ENCODE measurements around the gene FDX2. TPM values are rescaled to one million over a fixed set of nuclear protein-coding genes. Genes with fewer than 3 reads are reported as not detected.

The FDX2 gene
- total and polyA plus RNA-seq, 2 of the 13 experiments (the other 11 are each of a cell fraction or from before 2014, with no cell fraction given) = 21.0 to 24.7 TPM

- no peak for TF ChIP-seq ELK4 (CRISPR knock-in tag; IDR thresholded peaks at IDR 0.05; ENCODE audit: borderline replicate concordance)
- no peak for TF ChIP-seq MBD4 (IDR thresholded peaks at IDR 0.05; ENCODE audit: borderline replicate concordance, low read length)
- no peak for TF ChIP-seq ZNF264 (CRISPR knock-in tag; IDR thresholded peaks at IDR 0.05)
- TF ChIP-seq KLF16 (CRISPR knock-in tag; IDR thresholded peaks at IDR 0.05) = 0 out of 4 replicates have a peak, but pooled peaks of 1 of the 2 experiments have one; percentile 33
- no peak for TF ChIP-seq IKZF1 (IDR thresholded peaks at IDR 0.05)
- 0 out of 2 replicates have a peak, but pooled peaks have one; percentile 14 for TF ChIP-seq ZNF792 (CRISPR knock-in tag; IDR thresholded peaks at IDR 0.05)
- TF ChIP-seq JDP2 (CRISPR knock-in tag; IDR thresholded peaks at IDR 0.05; ENCODE audit: borderline replicate concordance) = no peak
- no peak for TF ChIP-seq ATF2 (CRISPR knock-in tag; IDR thresholded peaks at IDR 0.05)
- TF ChIP-seq MYC (CRISPR knock-in tag; IDR thresholded peaks at IDR 0.05; ENCODE audit: borderline replicate concordance) = no peak
- peak; percentile 31; the same call in 1 of the 2 replicates for TF ChIP-seq KMT2A (CRISPR knock-in tag; IDR thresholded peaks at IDR 0.05)
- peak; percentile 79; the same call in 1 of the 2 replicates for TF ChIP-seq ZC3H13 (CRISPR knock-in tag; IDR thresholded peaks at IDR 0.05)
- no peak for TF ChIP-seq AHR (CRISPR knock-in tag; IDR thresholded peaks at IDR 0.05)
- no peak for TF ChIP-seq ZNF713 (CRISPR knock-in tag; IDR thresholded peaks at IDR 0.05)
- TF ChIP-seq TEF (CRISPR knock-in tag; IDR thresholded peaks at IDR 0.05) = no peak
- TF ChIP-seq ZSCAN31 (CRISPR knock-in tag; IDR thresholded peaks at IDR 0.05; ENCODE audit: low read depth) = 0 out of 2 replicates have a peak, but pooled peaks have one; percentile 38
- no peak for TF ChIP-seq KLF11 (CRISPR knock-in tag; IDR thresholded peaks at IDR 0.05)
- TF ChIP-seq MXD1 (CRISPR knock-in tag; IDR thresholded peaks at IDR 0.05) = no peak; the same call in 1 of the 2 replicates
- TF ChIP-seq ZNF317 (CRISPR knock-in tag; IDR thresholded peaks at IDR 0.05) = no peak
- TF ChIP-seq FOXK2 (IDR thresholded peaks at IDR 0.05) = no peak
- no peak for TF ChIP-seq EED (CRISPR knock-in tag; IDR thresholded peaks at IDR 0.05)
- TF ChIP-seq U2AF1 (optimal IDR thresholded peaks at IDR 0.05; ENCODE audit: low read depth, low read length) = peak; percentile 39
- no peak for TF ChIP-seq TERF1 (CRISPR knock-in tag; IDR thresholded peaks at IDR 0.05)
- peak; percentile 71; the same call in 1 of the 2 replicates for TF ChIP-seq SRY (CRISPR knock-in tag; IDR thresholded peaks at IDR 0.05)
- no peak for TF ChIP-seq ZNF557 (CRISPR knock-in tag; IDR thresholded peaks at IDR 0.05)
Measured at GRCh38 chr19:10286803-10287737, 28.7 kb downstream of the FDX2 start, which contains the start of gene ICAM4 (continued).
